NCI-H1048 (cell line): ENCODE measurements around the gene PREB.

Experiments used
- DNase-seq: peaks from one replicate; lab custom pipeline; 2025; lab: John Stamatoyannopoulos, UW

The PREB gene

GRCh38 chr2:27152796-27153464 lies 18.5 kb upstream of the PREB start:
- DNase-seq: no peak

- no peak for DNase-seq
These were observed 17.8 kb upstream of the PREB start for GRCh38 chr2:27152102-27152795.

GRCh38 chr2:27150639-27151230 lies 16.3 kb upstream of the PREB start:
- no peak for DNase-seq

- no peak for DNase-seq
These were observed 15.4 kb upstream of the PREB start for GRCh38 chr2:27149570-27150405.

GRCh38 chr2:27148801-27149439 lies 14.5 kb upstream of the PREB start, which contains the start of gene TCF23:
TCF23 (plus strand) TSS chr2:27149004; CDS start chr2:27149134, 130 bp downstream.
- no peak for DNase-seq

GRCh38 chr2:27147935-27148334 lies 13.5 kb upstream of the PREB start:
- DNase-seq: no peak

GRCh38 chr2:27145682-27146081 lies 11.2 kb upstream of the PREB start:
- DNase-seq: no peak

GRCh38 chr2:27143285-27143684 lies 8.8 kb upstream of the PREB start:
- DNase-seq: no peak

GRCh38 chr2:27139310-27139709 lies 4.9 kb upstream of the PREB start, which contains the start of gene PRR30:
PRR30 (minus strand) TSS chr2:27139410; CDS start chr2:27138329, 1,081 bp downstream.
- DNase-seq: no peak

GRCh38 chr2:27138111-27138510 lies 3.7 kb upstream of the PREB start:
- DNase-seq: no peak

GRCh38 chr2:27137322-27137935 lies 3.0 kb upstream of the PREB start:
- DNase-seq: no peak

GRCh38 chr2:27136751-27137150 lies 2.3 kb upstream of the PREB start:
- no peak for DNase-seq

GRCh38 chr2:27135478-27135955 lies 1.1 kb upstream of the PREB start:
- DNase-seq: no peak

- no peak for DNase-seq
These were observed 493 bp upstream of the PREB start for GRCh38 chr2:27134781-27135477.

GRCh38 chr2:27133195-27133875 lies 1.1 kb downstream of the PREB start:
- DNase-seq: no peak

- no peak for DNase-seq
These were observed 3.0 kb downstream of the PREB start for GRCh38 chr2:27131429-27131828.

- DNase-seq: no peak
These were observed 4.0 kb downstream of the PREB start for GRCh38 chr2:27130396-27130795.

- DNase-seq: no peak
These were observed 5.5 kb downstream of the PREB start for GRCh38 chr2:27128668-27129571.
